K562 (cell line): ENCODE measurements around the gene HOTAIR. TPM values are rescaled to one million over a fixed set of nuclear protein-coding genes. Genes with fewer than 3 reads are reported as not detected.

Experiments
- BCOR ChIP-seq: fragments of 450-650 bp; IDR thresholded peaks from 2 replicates; pipeline ENCODE4 v1.6.1; 2016
- CXXC5 ChIP-seq: fragments of 250-450 bp; sonication (Bioruptor Pico); IDR thresholded peaks from 2 replicates; pipeline ENCODE4 v1.8.0; 2022; ENCODE audit warnings: inconsistent platforms, mild to moderate bottlenecking, moderate library complexity
- E2F3 ChIP-seq: fragments of 250-450 bp; sonication (Bioruptor Pico); IDR thresholded peaks from 2 replicates; pipeline ENCODE4 v1.4.0; 2020; ENCODE audit warnings: mild to moderate bottlenecking
- EHMT2 ChIP-seq: fragments of 450-650 bp; IDR thresholded peaks from 2 replicates; pipeline ENCODE4 v1.6.1; 2018; ENCODE audit warnings: antibody characterized with exemption
- ETV6 ChIP-seq, 3 experiments: fragments of 150-350 bp in 1 of 3; sonication (generic) in 1 of 3; formaldehyde crosslinking in 1 of 3; IDR thresholded peaks; 2 replicates each; pipeline versions ENCODE4 v1.6.1 to v1.8.0; 2014 to 2022; ENCODE audit warnings: borderline replicate concordance in 2 of 3, low read depth in 2 of 3, antibody characterized with exemption in 1 of 3, low read length in 1 of 3, mild to moderate bottlenecking in 1 of 3, missing genetic modification reagents in 1 of 3
- GTF2A2 ChIP-seq: IDR thresholded peaks from 2 replicates; pipeline ENCODE4 v1.6.1; 2016; ENCODE audit warnings: mild to moderate bottlenecking, missing genetic modification characterization, missing compliant biosample characterization
- HMGN3 ChIP-seq: IDR thresholded peaks from 2 replicates; pipeline ENCODE4 v1.6.1; 2011; ENCODE audit warnings: borderline replicate concordance, low read depth, mild to moderate bottlenecking, mixed read lengths, low read length; ENCODE audit not compliant: insufficient read length; ENCODE audit errors: extremely low read depth
- KAT8 ChIP-seq: fragments of 450-650 bp; IDR thresholded peaks from 2 replicates; pipeline ENCODE4 v1.6.1; 2016; ENCODE audit warnings: low read depth, mild to moderate bottlenecking
- L3MBTL2 ChIP-seq: fragments of 450-650 bp; IDR thresholded peaks from 2 replicates; pipeline ENCODE4 v1.6.1; 2016; ENCODE audit warnings: mild to moderate bottlenecking, moderate library complexity
- NFIC ChIP-seq: fragments of 450-650 bp; IDR thresholded peaks from 2 replicates; pipeline ENCODE4 v1.6.1; 2017; ENCODE audit warnings: mild to moderate bottlenecking, inconsistent platforms
- PPARD ChIP-seq: fragments of 250-450 bp; sonication (Bioruptor Pico); IDR thresholded peaks from 2 replicates; pipeline ENCODE4 v1.8.0; 2022; ENCODE audit warnings: inconsistent platforms, mild to moderate bottlenecking, moderate library complexity
- RBM15 ChIP-seq: fragments of 200-400 bp; formaldehyde crosslinking; IDR thresholded peaks from 2 replicates; pipeline ENCODE4 v1.6.1; 2018; ENCODE audit warnings: mild to moderate bottlenecking, low read length, moderate library complexity; ENCODE audit not compliant: insufficient read depth
- RBM25 ChIP-seq: fragments of 200-400 bp; formaldehyde crosslinking; IDR thresholded peaks from 2 replicates; pipeline ENCODE4 v1.6.1; 2018; ENCODE audit warnings: low read length, low read depth, moderate library complexity; ENCODE audit not compliant: severe bottlenecking
- RHOXF2B ChIP-seq: fragments of 250-450 bp; sonication (Bioruptor Pico); conservative IDR thresholded peaks from 2 replicates; pipeline ENCODE4 v1.5.1; 2021
- SMAD1 ChIP-seq: fragments of 150-350 bp; IDR thresholded peaks from 2 replicates; pipeline ENCODE4 v1.6.1; 2014; ENCODE audit warnings: low read length, low read depth; ENCODE audit not compliant: partially characterized antibody
- SMARCA5 ChIP-seq: fragments of 450-650 bp; IDR thresholded peaks from 2 replicates; pipeline ENCODE4 v1.6.1; 2016
- ZC3H4 ChIP-seq: sonication (generic); formaldehyde crosslinking; IDR thresholded peaks from 2 replicates; pipeline ENCODE4 v1.9.0; 2021; ENCODE audit warnings: missing genetic modification reagents, borderline replicate concordance
- ZKSCAN3 ChIP-seq: fragments of 250-450 bp; sonication (Bioruptor Pico); IDR thresholded peaks from 2 replicates; pipeline ENCODE4 v1.4.0; 2020
- polyA plus RNA-seq, 8 experiments: library from polyadenylated mRNA; depleted of rRNA in 4 of 8; stranded (reverse) in 5 of 8; unstranded in 3 of 8; fragments of >200 nt; fragmentation: Nextera tagmentation in 2 of 8; fragmentation: Illumina TruSeq in 1 of 8; extraction: Ambion mirVana in 2 of 8; extraction: Trizol in 1 of 8; gene quantifications; 2 replicates each; pipeline versions ENCODE4 v1.2.1 to v1.2.3, GENCODE V29; 2011 to 2014; ENCODE audit warnings: inconsistent platforms in 1 of 8, missing spikeins in 1 of 8
- total RNA-seq, 7 experiments: library from RNA; depleted of rRNA in 6 of 7; stranded (reverse); fragments of >200 nt in 6 of 7; fragmentation: Illumina TruSeq in 2 of 7; extraction: Trizol in 2 of 7; gene quantifications; 2 replicates each; pipeline versions ENCODE4 v1.2.1 to v1.2.3, GENCODE V29; 2011 to 2021; ENCODE audit warnings: low replicate concordance in 1 of 7
- TF ChIP-seq, protein P1 (sequence below): fragments of 450-650 bp; IDR thresholded peaks from 2 replicates; pipeline ENCODE4 v1.6.1; 2016; ENCODE audit warnings: mild to moderate bottlenecking
- TF ChIP-seq, protein P2 (sequence below): fragments of 450-650 bp; IDR thresholded peaks from 2 replicates; pipeline ENCODE4 v1.6.1; 2016
- TF ChIP-seq, protein P3 (sequence below): fragments of 250-450 bp; sonication (Bioruptor Pico); IDR thresholded peaks from 2 replicates; pipeline ENCODE4 v1.4.0; 2020; ENCODE audit warnings: mild to moderate bottlenecking, moderate library complexity, borderline replicate concordance
- TF ChIP-seq, protein P4 (sequence below): fragments of 250-450 bp; sonication (Bioruptor Pico); IDR thresholded peaks from 2 replicates; pipeline ENCODE4 v1.5.0; 2021
- TF ChIP-seq, protein P5 (sequence below): sonication (generic); formaldehyde crosslinking; IDR thresholded peaks from 2 replicates; pipeline ENCODE4 v1.9.0; 2022; ENCODE audit warnings: mild to moderate bottlenecking, missing genetic modification reagents

HOTAIR gene
- total and polyA plus RNA-seq, 9 of the 15 experiments (the other 6 are each of a cell fraction or from before 2014, with no cell fraction given) = 0.04 TPM; not detected in 8

DNA sequence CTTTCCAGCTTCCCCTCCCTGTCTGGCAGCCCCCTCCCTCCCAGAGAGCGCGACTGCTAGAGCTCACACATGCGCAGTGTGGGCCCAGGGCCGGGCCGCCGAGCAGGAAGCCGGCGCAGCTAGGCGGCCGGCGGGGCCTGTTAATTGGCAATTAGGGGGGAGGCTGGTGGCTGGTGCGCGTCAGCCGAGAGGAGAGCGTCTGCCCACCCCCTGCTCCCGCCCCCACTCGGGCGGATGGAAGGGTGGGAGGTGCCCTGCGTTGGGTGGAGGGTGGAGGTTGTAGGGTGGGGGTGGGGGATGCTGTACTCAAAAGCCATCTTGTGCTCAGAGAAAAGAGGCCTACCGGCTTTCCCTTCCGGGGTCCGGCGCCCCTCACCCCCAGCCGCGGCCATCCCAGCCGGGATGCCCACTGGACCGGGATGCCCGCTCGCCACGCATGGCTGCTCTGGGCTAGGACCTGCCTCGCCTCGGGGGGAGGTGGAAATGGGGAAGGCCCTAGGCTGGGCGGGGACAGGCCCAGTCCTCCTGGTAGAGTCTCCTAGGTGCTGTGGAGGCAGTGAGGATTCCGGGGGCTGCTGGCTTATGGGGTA is 43.2 kb upstream of the HOTAIR start (continued):
- TF ChIP-seq, protein P1, sequence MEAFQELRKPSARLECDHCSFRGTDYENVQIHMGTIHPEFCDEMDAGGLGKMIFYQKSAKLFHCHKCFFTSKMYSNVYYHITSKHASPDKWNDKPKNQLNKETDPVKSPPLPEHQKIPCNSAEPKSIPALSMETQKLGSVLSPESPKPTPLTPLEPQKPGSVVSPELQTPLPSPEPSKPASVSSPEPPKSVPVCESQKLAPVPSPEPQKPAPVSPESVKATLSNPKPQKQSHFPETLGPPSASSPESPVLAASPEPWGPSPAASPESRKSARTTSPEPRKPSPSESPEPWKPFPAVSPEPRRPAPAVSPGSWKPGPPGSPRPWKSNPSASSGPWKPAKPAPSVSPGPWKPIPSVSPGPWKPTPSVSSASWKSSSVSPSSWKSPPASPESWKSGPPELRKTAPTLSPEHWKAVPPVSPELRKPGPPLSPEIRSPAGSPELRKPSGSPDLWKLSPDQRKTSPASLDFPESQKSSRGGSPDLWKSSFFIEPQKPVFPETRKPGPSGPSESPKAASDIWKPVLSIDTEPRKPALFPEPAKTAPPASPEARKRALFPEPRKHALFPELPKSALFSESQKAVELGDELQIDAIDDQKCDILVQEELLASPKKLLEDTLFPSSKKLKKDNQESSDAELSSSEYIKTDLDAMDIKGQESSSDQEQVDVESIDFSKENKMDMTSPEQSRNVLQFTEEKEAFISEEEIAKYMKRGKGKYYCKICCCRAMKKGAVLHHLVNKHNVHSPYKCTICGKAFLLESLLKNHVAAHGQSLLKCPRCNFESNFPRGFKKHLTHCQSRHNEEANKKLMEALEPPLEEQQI = no peak
- TF ChIP-seq ZC3H4 (CRISPR knock-in tag) (no peak), RBM15 (no peak), SMAD1 (no peak), ZKSCAN3 (CRISPR knock-in tag) (no peak), GTF2A2 (tag) (no peak), CXXC5 (CRISPR knock-in tag) (peak; percentile 51; the same call in 1 of the 2 replicates), NFIC (no peak; the same call in 1 of the 2 replicates), RHOXF2B (no peak), EHMT2 (no peak), RBM25 (no peak), L3MBTL2 (0 out of 2 replicates have a peak, but pooled peaks have one; percentile 56), ETV6 (IDR thresholded peaks at IDR 0.05; ENCODE audit: borderline replicate concordance in 1 of 2, low read depth in 2 of 2, low read length in 1 of 2) (no peak), ETV6 (CRISPR knock-in tag; IDR thresholded peaks at IDR 0.05; ENCODE audit: borderline replicate concordance) (no peak), HMGN3 (peak; percentile 27), E2F3 (CRISPR knock-in tag) (no peak), PPARD (CRISPR knock-in tag) (no peak), SMARCA5 (0 out of 2 replicates have a peak, but pooled peaks have one; percentile 33), KAT8 (no peak), BCOR (no peak)
- TF ChIP-seq, protein P2, sequence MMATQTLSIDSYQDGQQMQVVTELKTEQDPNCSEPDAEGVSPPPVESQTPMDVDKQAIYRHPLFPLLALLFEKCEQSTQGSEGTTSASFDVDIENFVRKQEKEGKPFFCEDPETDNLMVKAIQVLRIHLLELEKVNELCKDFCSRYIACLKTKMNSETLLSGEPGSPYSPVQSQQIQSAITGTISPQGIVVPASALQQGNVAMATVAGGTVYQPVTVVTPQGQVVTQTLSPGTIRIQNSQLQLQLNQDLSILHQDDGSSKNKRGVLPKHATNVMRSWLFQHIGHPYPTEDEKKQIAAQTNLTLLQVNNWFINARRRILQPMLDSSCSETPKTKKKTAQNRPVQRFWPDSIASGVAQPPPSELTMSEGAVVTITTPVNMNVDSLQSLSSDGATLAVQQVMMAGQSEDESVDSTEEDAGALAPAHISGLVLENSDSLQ = no peak
- TF ChIP-seq, protein P3, sequence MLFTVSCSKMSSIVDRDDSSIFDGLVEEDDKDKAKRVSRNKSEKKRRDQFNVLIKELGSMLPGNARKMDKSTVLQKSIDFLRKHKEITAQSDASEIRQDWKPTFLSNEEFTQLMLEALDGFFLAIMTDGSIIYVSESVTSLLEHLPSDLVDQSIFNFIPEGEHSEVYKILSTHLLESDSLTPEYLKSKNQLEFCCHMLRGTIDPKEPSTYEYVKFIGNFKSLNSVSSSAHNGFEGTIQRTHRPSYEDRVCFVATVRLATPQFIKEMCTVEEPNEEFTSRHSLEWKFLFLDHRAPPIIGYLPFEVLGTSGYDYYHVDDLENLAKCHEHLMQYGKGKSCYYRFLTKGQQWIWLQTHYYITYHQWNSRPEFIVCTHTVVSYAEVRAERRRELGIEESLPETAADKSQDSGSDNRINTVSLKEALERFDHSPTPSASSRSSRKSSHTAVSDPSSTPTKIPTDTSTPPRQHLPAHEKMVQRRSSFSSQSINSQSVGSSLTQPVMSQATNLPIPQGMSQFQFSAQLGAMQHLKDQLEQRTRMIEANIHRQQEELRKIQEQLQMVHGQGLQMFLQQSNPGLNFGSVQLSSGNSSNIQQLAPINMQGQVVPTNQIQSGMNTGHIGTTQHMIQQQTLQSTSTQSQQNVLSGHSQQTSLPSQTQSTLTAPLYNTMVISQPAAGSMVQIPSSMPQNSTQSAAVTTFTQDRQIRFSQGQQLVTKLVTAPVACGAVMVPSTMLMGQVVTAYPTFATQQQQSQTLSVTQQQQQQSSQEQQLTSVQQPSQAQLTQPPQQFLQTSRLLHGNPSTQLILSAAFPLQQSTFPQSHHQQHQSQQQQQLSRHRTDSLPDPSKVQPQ (CRISPR knock-in tag) = no peak
- TF ChIP-seq, protein P4, sequence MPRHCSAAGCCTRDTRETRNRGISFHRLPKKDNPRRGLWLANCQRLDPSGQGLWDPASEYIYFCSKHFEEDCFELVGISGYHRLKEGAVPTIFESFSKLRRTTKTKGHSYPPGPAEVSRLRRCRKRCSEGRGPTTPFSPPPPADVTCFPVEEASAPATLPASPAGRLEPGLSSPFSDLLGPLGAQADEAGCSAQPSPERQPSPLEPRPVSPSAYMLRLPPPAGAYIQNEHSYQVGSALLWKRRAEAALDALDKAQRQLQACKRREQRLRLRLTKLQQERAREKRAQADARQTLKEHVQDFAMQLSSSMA = no peak
- TF ChIP-seq, protein P5, sequence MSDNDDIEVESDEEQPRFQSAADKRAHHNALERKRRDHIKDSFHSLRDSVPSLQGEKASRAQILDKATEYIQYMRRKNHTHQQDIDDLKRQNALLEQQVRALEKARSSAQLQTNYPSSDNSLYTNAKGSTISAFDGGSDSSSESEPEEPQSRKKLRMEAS (CRISPR knock-in tag) = peak; percentile 58; the same call in 1 of the 2 replicates
